HepG2 (cell line): ENCODE measurements around the gene CAMTA1. TPM values are rescaled to one million over a fixed set of nuclear protein-coding genes. Genes with fewer than 3 reads are reported as not detected.

Source experiments
- ATAC-seq: fragments of 200-7000 bp; cut with Tn5 transposase; 3 replicates; pipeline ENCODE4 v1.9.1; 2020; ENCODE audit warnings: mild to moderate bottlenecking, moderate library complexity
- BruUV-seq: library from RNA; stranded (reverse); fragments of 400-500 nt; replicated peaks from 2 replicates; lab custom pipeline; 2021; lab: Mats Ljungman, UMichigan
- CTCF ChIA-PET: fragments of 300-600 bp; formaldehyde crosslinking; extraction: SDS; loops from one replicate; lab custom pipeline; 2021; ENCODE audit warnings: low total read pairs, inconsistent platforms, low intra/inter-chr PET ratio; lab: Yijun Ruan, JAX
- POLR2A ChIA-PET: fragments of 350-600 bp; sonication (Branson Sonifier 250); formaldehyde crosslinking; loops from one replicate; lab custom pipeline; 2020; ENCODE audit warnings: antibody characterized with exemption, inconsistent platforms; lab: Yijun Ruan, JAX
- DNase-seq: peaks from one replicate; pipeline ENCODE4 v3.0.0-alpha.2; 2015; ENCODE audit warnings: low spot score
- FAIRE-seq: peaks from 3 replicates; lab custom pipeline; 2011; peaks lifted over from hg19 to GRCh38; lab: Jason Lieb, UNC
- H2AFZ ChIP-seq: one replicate; pipeline ENCODE4 v1.6.1; 2011; ENCODE audit warnings: low read length, inconsistent platforms
- H3K27ac ChIP-seq: fragments of 300-600 bp; 3 replicates; pipeline ENCODE4 v1.8.0; 2011; ENCODE audit warnings: mixed run types, mild to moderate bottlenecking, mixed read lengths, low read length, inconsistent platforms; ENCODE audit not compliant: insufficient read depth; ENCODE audit errors: extremely low read length
- H3K27me3 ChIP-seq, 2 experiments: fragments of 200-600 bp in 1 of 2; 2 replicates in 1 of 2; 3 replicates in 1 of 2; pipeline versions ENCODE4 v1.6.0 to v1.8.0; 2011; ENCODE audit warnings: low read length in 2 of 2, mild to moderate bottlenecking in 2 of 2, moderate library complexity in 2 of 2, inconsistent platforms in 1 of 2; ENCODE audit not compliant: insufficient read depth in 2 of 2, control insufficient read depth in 1 of 2
- H3K36me3 ChIP-seq, 2 experiments: fragments of 200-600 bp in 1 of 2; replicated peaks in 1 of 2; 2 replicates in 1 of 2; 3 replicates in 1 of 2; pipeline versions ENCODE4 v1.5.1 to v1.8.0; 2011; ENCODE audit warnings: low read length in 2 of 2, inconsistent platforms in 1 of 2; ENCODE audit not compliant: insufficient read depth in 2 of 2, control insufficient read depth in 1 of 2
- H3K4me1 ChIP-seq: 2 replicates; pipeline ENCODE4 v1.5.1; 2012; ENCODE audit warnings: low read length, inconsistent platforms; ENCODE audit not compliant: insufficient read depth
- H3K4me2 ChIP-seq: 2 replicates; pipeline ENCODE4 v1.6.0; 2011; ENCODE audit warnings: low read depth, low read length, inconsistent platforms
- H3K4me3 ChIP-seq, 3 experiments: fragments of 200-600 bp in 1 of 3; sonication (generic), shearing (Covaris generic) in 1 of 3; replicated peaks in 1 of 3; 2 replicates each; pipeline ENCODE4 v1.5.1; 2011 to 2016; ENCODE audit warnings: low read length in 3 of 3, inconsistent platforms in 2 of 3, low read depth in 2 of 3, mild to moderate bottlenecking in 2 of 3, control low read depth in 1 of 3, mixed read lengths in 1 of 3; ENCODE audit not compliant: insufficient read depth in 1 of 3
- H3K79me2 ChIP-seq: one replicate; pipeline ENCODE4 v1.6.1; 2011; ENCODE audit warnings: low read length, inconsistent platforms; ENCODE audit not compliant: insufficient read depth
- H3K9ac ChIP-seq: 2 replicates; pipeline ENCODE4 v1.6.0; 2011; ENCODE audit warnings: mild to moderate bottlenecking, low read depth, low read length, inconsistent platforms; ENCODE audit not compliant: insufficient read depth
- H3K9me3 ChIP-seq: 2 replicates; pipeline ENCODE4 v1.5.1; 2012; ENCODE audit warnings: mild to moderate bottlenecking, low read length
- H4K20me1 ChIP-seq: 2 replicates; pipeline ENCODE4 v1.6.0; 2011; ENCODE audit warnings: inconsistent platforms, mild to moderate bottlenecking, low read length, moderate library complexity; ENCODE audit not compliant: insufficient read depth
- ELK4 ChIP-seq: sonication (generic); formaldehyde crosslinking; IDR thresholded peaks from 2 replicates; pipeline ENCODE4 v1.9.0; 2021; ENCODE audit warnings: missing genetic modification reagents, borderline replicate concordance
- HOXA3 ChIP-seq: sonication (generic); formaldehyde crosslinking; IDR thresholded peaks from 2 replicates; pipeline ENCODE4 v1.5.0; 2020; ENCODE audit warnings: missing genetic modification reagents
- MEF2D ChIP-seq: sonication (generic); formaldehyde crosslinking; IDR thresholded peaks from 2 replicates; pipeline ENCODE4 v1.5.1; 2020; ENCODE audit warnings: mild to moderate bottlenecking, missing genetic modification reagents
- NKX3-1 ChIP-seq: sonication (generic); formaldehyde crosslinking; IDR thresholded peaks from 2 replicates; pipeline ENCODE4 v1.5.0; 2020; ENCODE audit warnings: missing genetic modification reagents
- SALL1 ChIP-seq: sonication (generic); formaldehyde crosslinking; IDR thresholded peaks from 2 replicates; pipeline ENCODE4 v1.8.0; 2022; ENCODE audit warnings: mild to moderate bottlenecking, missing genetic modification reagents
- SRY ChIP-seq: sonication (generic); formaldehyde crosslinking; IDR thresholded peaks from 2 replicates; pipeline ENCODE4 v1.8.0; 2022; ENCODE audit warnings: mild to moderate bottlenecking, missing genetic modification reagents
- ZNF484 ChIP-seq: sonication (generic); formaldehyde crosslinking; IDR thresholded peaks from 2 replicates; pipeline ENCODE4 v1.5.1; 2020; ENCODE audit warnings: mild to moderate bottlenecking, low read depth, missing genetic modification reagents, borderline replicate concordance
- ZNF629 ChIP-seq: sonication (generic); formaldehyde crosslinking; conservative IDR thresholded peaks from 2 replicates; pipeline ENCODE4 v1.5.0; 2020; ENCODE audit warnings: missing genetic modification reagents
- ZNF775 ChIP-seq: sonication (generic); formaldehyde crosslinking; IDR thresholded peaks from 2 replicates; pipeline ENCODE4 v1.4.0; 2020; ENCODE audit warnings: missing genetic modification reagents, mild to moderate bottlenecking, moderate library complexity, borderline replicate concordance
- WGBS: methylation state at CpG from one replicate; pipeline ENCODE4 v1.1.6; 2017; ENCODE audit warnings: low lambda C conversion rate; 5-methylcytosine and 5-hydroxymethylcytosine counted together
- in situ Hi-C: cut with HindIII; loops from 2 replicates; pipeline ENCODE4 v1.10.0; 2017; ENCODE audit warnings: low pct_unique_long_range_greater_than_20kb; ENCODE audit not compliant: extremely low pct_ligation_motif_present
- intact Hi-C: fragments of 100-400 bp; cut with micrococcal nuclease; formaldehyde crosslinking; loops from one replicate; pipeline ENCODE4 v1.10.0; 2022; ENCODE audit not compliant: unreplicated experiment
- polyA plus RNA-seq, 8 experiments: library from polyadenylated mRNA; depleted of rRNA in 3 of 8; stranded (reverse) in 7 of 8; unstranded in 1 of 8; fragments of >200 nt; fragmentation: Illumina TruSeq in 4 of 8; extraction: Trizol in 4 of 8; gene quantifications; 2 replicates each; pipeline versions ENCODE4 v1.2.1 to v1.2.3, GENCODE V29; 2011 to 2016; ENCODE audit warnings: low read depth in 4 of 8, missing spikeins in 1 of 8, mixed read lengths in 1 of 8; ENCODE audit not compliant: insufficient read depth in 1 of 8
- total RNA-seq, 5 experiments: library from RNA; depleted of rRNA; stranded (reverse); fragments of >200 nt; fragmentation: Illumina TruSeq; extraction: Trizol; gene quantifications; 2 replicates each; pipeline ENCODE4 v1.2.3, GENCODE V29; 2016; ENCODE audit warnings: low read depth in 1 of 5
- TF ChIP-seq, protein P1 (sequence below): sonication (generic); formaldehyde crosslinking; IDR thresholded peaks from 2 replicates; pipeline ENCODE4 v1.5.1; 2020; ENCODE audit warnings: mild to moderate bottlenecking, moderate library complexity, missing genetic modification reagents

Gene CAMTA1
- total and polyA plus RNA-seq, 2 of the 13 experiments (the other 11 are each of a cell fraction or from before 2014, with no cell fraction given) = 25.0 to 36.4 TPM

DNA sequence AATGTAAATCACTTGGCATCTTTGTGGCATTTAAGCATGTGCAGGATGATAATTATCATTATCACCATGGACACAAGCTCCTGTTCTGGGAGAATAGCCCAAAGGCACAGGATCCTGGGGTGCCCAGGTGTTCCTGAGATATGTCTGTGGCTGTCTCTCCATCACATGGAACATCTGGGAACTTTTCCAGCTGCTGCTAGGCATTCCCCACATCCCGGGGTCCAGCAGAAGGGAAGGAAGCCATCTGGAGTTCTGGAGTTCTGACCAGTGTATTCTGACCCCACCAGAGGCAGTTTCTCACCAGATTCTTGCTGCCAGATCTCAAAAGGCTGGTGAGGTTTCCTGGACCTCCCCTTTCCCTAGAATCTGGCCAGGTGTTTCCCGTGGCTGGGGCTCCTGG lies 726.1 kb downstream of the CAMTA1 start (continued):
- TF ChIP-seq, protein P1, sequence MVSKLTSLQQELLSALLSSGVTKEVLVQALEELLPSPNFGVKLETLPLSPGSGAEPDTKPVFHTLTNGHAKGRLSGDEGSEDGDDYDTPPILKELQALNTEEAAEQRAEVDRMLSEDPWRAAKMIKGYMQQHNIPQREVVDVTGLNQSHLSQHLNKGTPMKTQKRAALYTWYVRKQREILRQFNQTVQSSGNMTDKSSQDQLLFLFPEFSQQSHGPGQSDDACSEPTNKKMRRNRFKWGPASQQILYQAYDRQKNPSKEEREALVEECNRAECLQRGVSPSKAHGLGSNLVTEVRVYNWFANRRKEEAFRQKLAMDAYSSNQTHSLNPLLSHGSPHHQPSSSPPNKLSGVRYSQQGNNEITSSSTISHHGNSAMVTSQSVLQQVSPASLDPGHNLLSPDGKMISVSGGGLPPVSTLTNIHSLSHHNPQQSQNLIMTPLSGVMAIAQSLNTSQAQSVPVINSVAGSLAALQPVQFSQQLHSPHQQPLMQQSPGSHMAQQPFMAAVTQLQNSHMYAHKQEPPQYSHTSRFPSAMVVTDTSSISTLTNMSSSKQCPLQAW (CRISPR knock-in tag) = no peak
- TF ChIP-seq ELK4 (CRISPR knock-in tag) (no peak), ZNF775 (CRISPR knock-in tag) (no peak), SALL1 (CRISPR knock-in tag) (no peak), ZNF484 (CRISPR knock-in tag) (no peak), SRY (CRISPR knock-in tag) (no peak)

DNA sequence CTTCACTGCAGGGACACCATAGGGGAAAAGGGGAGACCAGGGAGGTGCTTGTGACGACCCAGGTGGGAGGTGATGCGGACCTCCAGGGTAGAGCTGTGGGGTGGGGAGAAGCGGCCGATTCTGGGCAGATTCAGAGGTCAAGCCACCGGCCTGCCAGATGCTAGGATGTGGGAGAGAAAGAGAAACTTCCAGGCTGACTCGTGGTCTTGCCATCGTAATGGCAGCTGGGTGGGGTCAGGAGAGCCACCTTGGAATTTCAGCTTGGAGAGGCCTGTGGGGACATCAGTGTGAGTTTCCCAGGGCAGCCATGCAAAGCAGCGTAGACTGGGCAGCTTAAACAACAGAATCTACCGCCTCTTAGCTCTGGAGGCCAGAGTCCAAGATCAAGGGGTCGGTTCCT lies 727.8 kb downstream of the CAMTA1 start:
- POLR2A ChIA-PET = no interaction called here
- BruUV-seq = no TSS peak
- in situ Hi-C loops = no loop called here
- no peak overlapping the region for H3K9ac ChIP-seq
- no peak for DNase-seq
- TF ChIP-seq HOXA3 (CRISPR knock-in tag) (no peak), ZNF629 (CRISPR knock-in tag) (no peak), MEF2D (no peak), NKX3-1 (CRISPR knock-in tag) (no peak)
- TF ChIP-seq, all 625 proteins: peak for 0
- Histone ChIP-seq H3K36me3 (no peaks in the 10 kb centered on the region), H2AFZ (no peak overlapping the region), H3K27ac (no peak overlapping the region), H3K9me3 (no peaks in the 10 kb centered on the region), H3K4me3 (no peak overlapping the region), H3K79me2 (no peaks in the 10 kb centered on the region), H3K4me2 (no peak overlapping the region), H3K4me1 (peaks cover 19% of the 10 kb centered on the region), H4K20me1 (no peaks in the 10 kb centered on the region), H3K27me3 (peaks cover 4 to 19% of the 10 kb centered on the region in 2 experiments; a peak in 2 of 5 replicates)
- CTCF ChIA-PET = no interaction called here
- ATAC-seq (no peak), FAIRE-seq (no peak)
- 11% methylated on average over 5 of the region's 10 CpGs for WGBS
- intact Hi-C loops = no loop called here
